K562 (cell line): Measurements from ENCODE around the gene TMEM248. TPM values are rescaled to one million over a fixed set of nuclear protein-coding genes. Genes with fewer than 3 reads are reported as not detected.

Experiments used
- ADNP ChIP-seq: fragments of 200-800 bp; sonication (Bioruptor generic); IDR thresholded peaks from 2 replicates; pipeline ENCODE4 v1.6.1; 2016; ENCODE audit warnings: missing genetic modification characterization, missing compliant biosample characterization
- BACH1 ChIP-seq: fragments of 200-800 bp; sonication (Bioruptor generic); IDR thresholded peaks from 2 replicates; pipeline ENCODE4 v1.6.1; 2016; ENCODE audit warnings: missing genetic modification characterization, missing compliant biosample characterization
- BRCA1 ChIP-seq, 2 experiments: fragments of 450-650 bp in 1 of 2; sonication (generic) in 1 of 2; formaldehyde crosslinking in 1 of 2; IDR thresholded peaks; 2 replicates each; pipeline versions ENCODE4 v1.5.0 to v1.6.1; 2017 to 2020; ENCODE audit warnings: mild to moderate bottlenecking in 1 of 2, missing genetic modification reagents in 1 of 2
- BRD4 ChIP-seq: fragments of 200-600 bp; sonication (generic); IDR thresholded peaks from 2 replicates; pipeline ENCODE4 v1.6.1; 2017; ENCODE audit warnings: inconsistent platforms
- EGR1 ChIP-seq: fragments of 450-650 bp; conservative IDR thresholded peaks from 2 replicates; pipeline ENCODE4 v1.6.1; 2017; ENCODE audit warnings: mild to moderate bottlenecking
- HIVEP1 ChIP-seq: fragments of 250-450 bp; sonication (Bioruptor Pico); IDR thresholded peaks from 2 replicates; pipeline ENCODE4 v1.4.0; 2020; ENCODE audit warnings: mild to moderate bottlenecking
- NCOA1 ChIP-seq: fragments of 450-650 bp; IDR thresholded peaks from 2 replicates; pipeline ENCODE4 v1.6.1; 2016; ENCODE audit warnings: low read depth
- NCOR1 ChIP-seq: fragments of 450-650 bp; IDR thresholded peaks from 2 replicates; pipeline ENCODE4 v1.6.1; 2016; ENCODE audit warnings: mild to moderate bottlenecking, moderate library complexity
- SNIP1 ChIP-seq: fragments of 450-650 bp; IDR thresholded peaks from 2 replicates; pipeline ENCODE4 v1.7.1; 2017; ENCODE audit warnings: low read depth, mild to moderate bottlenecking
- THRAP3 ChIP-seq: fragments of 450-650 bp; IDR thresholded peaks from 2 replicates; pipeline ENCODE4 v1.6.1; 2016; ENCODE audit warnings: mild to moderate bottlenecking, inconsistent platforms, borderline replicate concordance
- ZBED1 ChIP-seq: IDR thresholded peaks from 2 replicates; pipeline ENCODE4 v1.6.1; 2014
- ZFX ChIP-seq: sonication (generic); formaldehyde crosslinking; IDR thresholded peaks from 2 replicates; pipeline ENCODE4 v1.8.0; 2022; ENCODE audit warnings: mild to moderate bottlenecking, missing genetic modification reagents, moderate library complexity
- ZNF766 ChIP-seq: fragments of 200-800 bp; sonication (Bioruptor generic); conservative IDR thresholded peaks from 2 replicates; pipeline ENCODE4 v1.6.1; 2016; ENCODE audit warnings: missing genetic modification characterization, missing compliant biosample characterization
- polyA plus RNA-seq, 8 experiments: library from polyadenylated mRNA; depleted of rRNA in 4 of 8; stranded (reverse) in 5 of 8; unstranded in 3 of 8; fragments of >200 nt; fragmentation: Nextera tagmentation in 2 of 8; fragmentation: Illumina TruSeq in 1 of 8; extraction: Ambion mirVana in 2 of 8; extraction: Trizol in 1 of 8; gene quantifications; 2 replicates each; pipeline versions ENCODE4 v1.2.1 to v1.2.3, GENCODE V29; 2011 to 2014; ENCODE audit warnings: inconsistent platforms in 1 of 8, missing spikeins in 1 of 8
- total RNA-seq, 7 experiments: library from RNA; depleted of rRNA in 6 of 7; stranded (reverse); fragments of >200 nt in 6 of 7; fragmentation: Illumina TruSeq in 2 of 7; extraction: Trizol in 2 of 7; gene quantifications; 2 replicates each; pipeline versions ENCODE4 v1.2.1 to v1.2.3, GENCODE V29; 2011 to 2021; ENCODE audit warnings: low replicate concordance in 1 of 7
- TF ChIP-seq, protein P1 (sequence below): sonication (generic); formaldehyde crosslinking; IDR thresholded peaks from 2 replicates; pipeline ENCODE4 v1.8.0; 2022; ENCODE audit warnings: missing genetic modification reagents, mild to moderate bottlenecking, borderline replicate concordance
- TF ChIP-seq, protein P2 (sequence below): sonication (generic); formaldehyde crosslinking; IDR thresholded peaks from 2 replicates; pipeline ENCODE4 v1.8.1; 2023; ENCODE audit warnings: mild to moderate bottlenecking, missing genetic modification reagents
- TF ChIP-seq, protein P3 (sequence below), 3 experiments: IDR thresholded peaks in 2 of 3; conservative IDR thresholded peaks in 1 of 3; 2 replicates each; pipeline ENCODE4 v1.5.1; 2011 to 2012; ENCODE audit warnings: low read length in 3 of 3, mild to moderate bottlenecking in 3 of 3, control low read depth in 2 of 3, improper control_type of control experiment in 1 of 3, inconsistent platforms in 1 of 3, low read depth in 1 of 3, mixed read lengths in 1 of 3, moderate library complexity in 1 of 3; ENCODE audit not compliant: insufficient read depth in 2 of 3
- TF ChIP-seq, protein P4 (sequence below): fragments of 450-650 bp; IDR thresholded peaks from 2 replicates; pipeline ENCODE4 v1.6.1; 2017; ENCODE audit warnings: antibody characterized with exemption, mild to moderate bottlenecking

Gene TMEM248
- total and polyA plus RNA-seq, 9 of the 15 experiments (the other 6 are each of a cell fraction or from before 2014, with no cell fraction given): 6.3 to 132 (median 64.4) TPM

DNA sequence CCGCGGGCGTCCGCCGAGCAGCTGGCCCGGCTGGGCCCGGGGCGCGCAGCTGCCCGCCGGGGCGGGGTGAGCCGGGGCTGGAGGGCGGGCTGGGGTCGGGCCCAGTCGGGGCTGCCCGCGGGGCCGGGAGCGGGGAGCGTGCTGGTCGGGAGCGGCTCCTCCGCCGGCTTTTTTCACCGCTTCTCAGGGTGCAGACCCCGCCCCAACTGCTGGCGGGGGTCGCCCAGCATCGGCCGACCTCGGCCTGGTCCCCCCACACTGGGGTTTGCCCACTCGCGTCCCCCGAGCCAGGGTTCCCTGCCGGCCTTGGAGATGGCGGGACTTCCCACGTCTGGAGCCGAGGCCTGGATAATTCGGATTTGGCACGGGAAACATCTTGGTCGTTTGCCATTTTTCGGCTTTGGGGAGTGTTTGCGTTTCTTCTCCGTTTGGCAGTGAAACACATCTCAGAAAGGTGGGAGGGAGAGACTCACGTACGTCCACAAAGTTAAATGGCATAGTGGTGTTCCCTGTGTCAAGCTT, 432 bp downstream of the TMEM248 start (continued):
- TF ChIP-seq BACH1 (tag): no peak
- no peak for TF ChIP-seq NCOR1
- 0 out of 2 replicates have a peak, but pooled peaks have one; percentile 5 for TF ChIP-seq ZFX (CRISPR knock-in tag)
- TF ChIP-seq EGR1: no peak
- no peak for TF ChIP-seq HIVEP1
- no peak for TF ChIP-seq BRCA1 (IDR thresholded peaks at IDR 0.05)
- TF ChIP-seq BRCA1 (CRISPR knock-in tag; IDR thresholded peaks at IDR 0.05): no peak
- 0 out of 2 replicates have a peak, but pooled peaks have one; percentile 44 for TF ChIP-seq THRAP3
- no peak for TF ChIP-seq ZNF766 (CRISPR knock-in tag)
- no peak for TF ChIP-seq ADNP (tag)
- TF ChIP-seq, protein P1, sequence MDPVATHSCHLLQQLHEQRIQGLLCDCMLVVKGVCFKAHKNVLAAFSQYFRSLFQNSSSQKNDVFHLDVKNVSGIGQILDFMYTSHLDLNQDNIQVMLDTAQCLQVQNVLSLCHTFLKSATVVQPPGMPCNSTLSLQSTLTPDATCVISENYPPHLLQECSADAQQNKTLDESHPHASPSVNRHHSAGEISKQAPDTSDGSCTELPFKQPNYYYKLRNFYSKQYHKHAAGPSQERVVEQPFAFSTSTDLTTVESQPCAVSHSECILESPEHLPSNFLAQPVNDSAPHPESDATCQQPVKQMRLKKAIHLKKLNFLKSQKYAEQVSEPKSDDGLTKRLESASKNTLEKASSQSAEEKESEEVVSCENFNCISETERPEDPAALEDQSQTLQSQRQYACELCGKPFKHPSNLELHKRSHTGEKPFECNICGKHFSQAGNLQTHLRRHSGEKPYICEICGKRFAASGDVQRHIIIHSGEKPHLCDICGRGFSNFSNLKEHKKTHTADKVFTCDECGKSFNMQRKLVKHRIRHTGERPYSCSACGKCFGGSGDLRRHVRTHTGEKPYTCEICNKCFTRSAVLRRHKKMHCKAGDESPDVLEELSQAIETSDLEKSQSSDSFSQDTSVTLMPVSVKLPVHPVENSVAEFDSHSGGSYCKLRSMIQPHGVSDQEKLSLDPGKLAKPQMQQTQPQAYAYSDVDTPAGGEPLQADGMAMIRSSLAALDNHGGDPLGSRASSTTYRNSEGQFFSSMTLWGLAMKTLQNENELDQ (CRISPR knock-in tag): no peak
- no peak for TF ChIP-seq ZBED1
- TF ChIP-seq, protein P2, sequence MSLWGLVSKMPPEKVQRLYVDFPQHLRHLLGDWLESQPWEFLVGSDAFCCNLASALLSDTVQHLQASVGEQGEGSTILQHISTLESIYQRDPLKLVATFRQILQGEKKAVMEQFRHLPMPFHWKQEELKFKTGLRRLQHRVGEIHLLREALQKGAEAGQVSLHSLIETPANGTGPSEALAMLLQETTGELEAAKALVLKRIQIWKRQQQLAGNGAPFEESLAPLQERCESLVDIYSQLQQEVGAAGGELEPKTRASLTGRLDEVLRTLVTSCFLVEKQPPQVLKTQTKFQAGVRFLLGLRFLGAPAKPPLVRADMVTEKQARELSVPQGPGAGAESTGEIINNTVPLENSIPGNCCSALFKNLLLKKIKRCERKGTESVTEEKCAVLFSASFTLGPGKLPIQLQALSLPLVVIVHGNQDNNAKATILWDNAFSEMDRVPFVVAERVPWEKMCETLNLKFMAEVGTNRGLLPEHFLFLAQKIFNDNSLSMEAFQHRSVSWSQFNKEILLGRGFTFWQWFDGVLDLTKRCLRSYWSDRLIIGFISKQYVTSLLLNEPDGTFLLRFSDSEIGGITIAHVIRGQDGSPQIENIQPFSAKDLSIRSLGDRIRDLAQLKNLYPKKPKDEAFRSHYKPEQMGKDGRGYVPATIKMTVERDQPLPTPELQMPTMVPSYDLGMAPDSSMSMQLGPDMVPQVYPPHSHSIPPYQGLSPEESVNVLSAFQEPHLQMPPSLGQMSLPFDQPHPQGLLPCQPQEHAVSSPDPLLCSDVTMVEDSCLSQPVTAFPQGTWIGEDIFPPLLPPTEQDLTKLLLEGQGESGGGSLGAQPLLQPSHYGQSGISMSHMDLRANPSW (CRISPR knock-in tag): no peak
- TF ChIP-seq NCOA1: no peak
- TF ChIP-seq, protein P3, sequence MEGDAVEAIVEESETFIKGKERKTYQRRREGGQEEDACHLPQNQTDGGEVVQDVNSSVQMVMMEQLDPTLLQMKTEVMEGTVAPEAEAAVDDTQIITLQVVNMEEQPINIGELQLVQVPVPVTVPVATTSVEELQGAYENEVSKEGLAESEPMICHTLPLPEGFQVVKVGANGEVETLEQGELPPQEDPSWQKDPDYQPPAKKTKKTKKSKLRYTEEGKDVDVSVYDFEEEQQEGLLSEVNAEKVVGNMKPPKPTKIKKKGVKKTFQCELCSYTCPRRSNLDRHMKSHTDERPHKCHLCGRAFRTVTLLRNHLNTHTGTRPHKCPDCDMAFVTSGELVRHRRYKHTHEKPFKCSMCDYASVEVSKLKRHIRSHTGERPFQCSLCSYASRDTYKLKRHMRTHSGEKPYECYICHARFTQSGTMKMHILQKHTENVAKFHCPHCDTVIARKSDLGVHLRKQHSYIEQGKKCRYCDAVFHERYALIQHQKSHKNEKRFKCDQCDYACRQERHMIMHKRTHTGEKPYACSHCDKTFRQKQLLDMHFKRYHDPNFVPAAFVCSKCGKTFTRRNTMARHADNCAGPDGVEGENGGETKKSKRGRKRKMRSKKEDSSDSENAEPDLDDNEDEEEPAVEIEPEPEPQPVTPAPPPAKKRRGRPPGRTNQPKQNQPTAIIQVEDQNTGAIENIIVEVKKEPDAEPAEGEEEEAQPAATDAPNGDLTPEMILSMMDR (IDR thresholded peaks at IDR 0.05 in 2 of 3, conservative IDR thresholded peaks at IDR 0.05 in 1 of 3; ENCODE audit: insufficient read depth in 2 of 3, low read depth in 1 of 3, low read length in 3 of 3): no peak
- peak; percentile 82 for TF ChIP-seq BRD4
- TF ChIP-seq, protein P4, sequence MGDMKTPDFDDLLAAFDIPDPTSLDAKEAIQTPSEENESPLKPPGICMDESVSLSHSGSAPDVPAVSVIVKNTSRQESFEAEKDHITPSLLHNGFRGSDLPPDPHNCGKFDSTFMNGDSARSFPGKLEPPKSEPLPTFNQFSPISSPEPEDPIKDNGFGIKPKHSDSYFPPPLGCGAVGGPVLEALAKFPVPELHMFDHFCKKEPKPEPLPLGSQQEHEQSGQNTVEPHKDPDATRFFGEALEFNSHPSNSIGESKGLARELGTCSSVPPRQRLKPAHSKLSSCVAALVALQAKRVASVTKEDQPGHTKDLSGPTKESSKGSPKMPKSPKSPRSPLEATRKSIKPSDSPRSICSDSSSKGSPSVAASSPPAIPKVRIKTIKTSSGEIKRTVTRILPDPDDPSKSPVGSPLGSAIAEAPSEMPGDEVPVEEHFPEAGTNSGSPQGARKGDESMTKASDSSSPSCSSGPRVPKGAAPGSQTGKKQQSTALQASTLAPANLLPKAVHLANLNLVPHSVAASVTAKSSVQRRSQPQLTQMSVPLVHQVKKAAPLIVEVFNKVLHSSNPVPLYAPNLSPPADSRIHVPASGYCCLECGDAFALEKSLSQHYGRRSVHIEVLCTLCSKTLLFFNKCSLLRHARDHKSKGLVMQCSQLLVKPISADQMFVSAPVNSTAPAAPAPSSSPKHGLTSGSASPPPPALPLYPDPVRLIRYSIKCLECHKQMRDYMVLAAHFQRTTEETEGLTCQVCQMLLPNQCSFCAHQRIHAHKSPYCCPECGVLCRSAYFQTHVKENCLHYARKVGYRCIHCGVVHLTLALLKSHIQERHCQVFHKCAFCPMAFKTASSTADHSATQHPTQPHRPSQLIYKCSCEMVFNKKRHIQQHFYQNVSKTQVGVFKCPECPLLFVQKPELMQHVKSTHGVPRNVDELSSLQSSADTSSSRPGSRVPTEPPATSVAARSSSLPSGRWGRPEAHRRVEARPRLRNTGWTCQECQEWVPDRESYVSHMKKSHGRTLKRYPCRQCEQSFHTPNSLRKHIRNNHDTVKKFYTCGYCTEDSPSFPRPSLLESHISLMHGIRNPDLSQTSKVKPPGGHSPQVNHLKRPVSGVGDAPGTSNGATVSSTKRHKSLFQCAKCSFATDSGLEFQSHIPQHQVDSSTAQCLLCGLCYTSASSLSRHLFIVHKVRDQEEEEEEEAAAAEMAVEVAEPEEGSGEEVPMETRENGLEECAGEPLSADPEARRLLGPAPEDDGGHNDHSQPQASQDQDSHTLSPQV: no peak
- TF ChIP-seq SNIP1: no peak
